ENCODE data around the gene B4GALT3. TPM values are rescaled to one million over a fixed set of nuclear protein-coding genes. Genes with fewer than 3 reads are reported as not detected.

Gene B4GALT3
- total and polyA plus RNA-seq, 9 of the 15 experiments (the other 6 are each of a cell fraction or from before 2014, with no cell fraction given), result 31.2 to 103 (median 46.1) TPM

- Histone ChIP-seq H3K36me3 (ENCODE audit: control insufficient read depth, insufficient read depth, low read length) (peaks cover 3% of the 10 kb centered on the region; the same call in 1 of the 3 replicates), H3K9me1 (ENCODE audit: control insufficient read depth, insufficient read depth, low read length) (no peaks in the 10 kb centered on the region), H3K9ac (ENCODE audit: insufficient read depth in 1 of 2, low read depth in 2 of 2, low read length in 2 of 2) (no peak overlapping the region), H3K27me3 (ENCODE audit: control insufficient read depth in 2 of 2, insufficient read depth in 2 of 2, low read length in 2 of 2) (no peaks in the 10 kb centered on the region), H3K4me2 (ENCODE audit: insufficient read depth, low read length) (no peak overlapping the region), H2AFZ (ENCODE audit: low read depth, low read length) (no peak overlapping the region), H3K27ac (ENCODE audit: extremely low read depth, low read depth, low read length) (no peak overlapping the region), H3K79me2 (ENCODE audit: control insufficient read depth, insufficient read depth, low read length) (no peaks in the 10 kb centered on the region), H3K4me1 (replicated peaks in 1 of 2; ENCODE audit: control insufficient read depth in 2 of 2, insufficient read depth in 2 of 2, low read length in 2 of 2) (peaks cover 3 to 27% of the 10 kb centered on the region in 2 experiments; a peak in 4 of 5 replicates), H3K9me3 (replicated peaks; ENCODE audit: control insufficient read depth, insufficient read depth, low read depth, low read length) (no peaks in the 10 kb centered on the region), H4K20me1 (replicated peaks; ENCODE audit: control insufficient read depth, insufficient read depth, low read length) (no peaks in the 10 kb centered on the region), H3K4me3 (no peak overlapping the region)
- 70% methylated on average over 5 of the region's 5 CpGs for WGBS (ENCODE audit: insufficient coverage, low coverage, missing lambda C conversion rate)
- BruUV-seq (replicated peaks), result no TSS peak
- FAIRE-seq, result no peak
- TF ChIP-seq ATF6 (CRISPR knock-in tag; IDR thresholded peaks at IDR 0.05) (no peak), ZNF695 (CRISPR knock-in tag; IDR thresholded peaks at IDR 0.05) (no peak), STAT5A (IDR thresholded peaks at IDR 0.05; ENCODE audit: borderline replicate concordance, low read length) (no peak), XRCC5 (IDR thresholded peaks at IDR 0.05; ENCODE audit: low read depth, low read length) (no peak), ATF7 (IDR thresholded peaks at IDR 0.05) (no peak), CBX3 (IDR thresholded peaks at IDR 0.05; ENCODE audit: borderline replicate concordance in 1 of 2, low read length in 2 of 2) (no peak), GTF2F1 (IDR thresholded peaks at IDR 0.05; ENCODE audit: low read depth, low read length) (no peak), IRF2 (CRISPR knock-in tag; IDR thresholded peaks at IDR 0.05) (no peak), USF1 (CRISPR knock-in tag; IDR thresholded peaks at IDR 0.05) (no peak), ZNF121 (CRISPR knock-in tag; conservative IDR thresholded peaks at IDR 0.05) (no peak), ZNF395 (CRISPR knock-in tag; IDR thresholded peaks at IDR 0.05) (no peak), ZNF655 (CRISPR knock-in tag; IDR thresholded peaks at IDR 0.05) (no peak), ETV1 (tag; conservative IDR thresholded peaks at IDR 0.05; ENCODE audit: low read depth) (no peak), SFPQ (IDR thresholded peaks at IDR 0.05; ENCODE audit: low read depth, low read length) (no peak)
- in situ Hi-C loops (cut with MboI), result no loop called here
- intact Hi-C loops (cut with micrococcal nuclease), result no loop called here
- no peak for DNase-seq (ENCODE audit: extremely low read depth in 1 of 4, low spot score in 3 of 4)
- no peak for ATAC-seq
- ChIA-PET CTCF (ENCODE audit: low intra/inter-chr PET ratio) (no interaction called here), POLR2A (interaction anchor here (0.8 to 1.4 kb wide), 3 partner anchors 8 to 95 kb away, joined by 3 to 6 read pairs (median 3); partner anchors contain the start of gene SDHC)
These were observed 42.0 kb upstream of the B4GALT3 start for GRCh38 chr1:161219078-161219892.

Measured in K562 (cell line).